GM12875 (cell line): Measurements from ENCODE around the gene VAMP4.

Experiments used
- H3K4me3 ChIP-seq: one replicate; pipeline ENCODE4 v1.5.1; 2011; ENCODE audit warnings: low read depth, low read length, control low read depth
- CTCF ChIP-seq: IDR thresholded peaks from 2 replicates; pipeline ENCODE4 v1.5.1; 2011; ENCODE audit warnings: low read depth, mild to moderate bottlenecking, control low read depth, inconsistent platforms, low read length, moderate library complexity, borderline replicate concordance; ENCODE audit not compliant: insufficient read depth

VAMP4 gene

GRCh38 chr1:171784784-171785183 lies 42.9 kb upstream of the VAMP4 start:
- no peak for TF ChIP-seq CTCF
- H3K4me3 ChIP-seq: no peak overlapping the region

- TF ChIP-seq CTCF: no peak
- H3K4me3 ChIP-seq: no peak overlapping the region
Measured at GRCh38 chr1:171783816-171784530, 42.1 kb upstream of the VAMP4 start.

- H3K4me3 ChIP-seq: peak within 1 kb of the TSS; percentile 69
- TF ChIP-seq CTCF: no peak
Measured at GRCh38 chr1:171781176-171781875, 39.5 kb upstream of the VAMP4 start, which contains the start of gene METTL13. Gene METTL13 (plus strand): TSS chr1:171781660. CDS start chr1:171781968, 308 bp downstream.

- TF ChIP-seq CTCF: no peak
- peak overlapping the region; percentile 45 for H3K4me3 ChIP-seq
Measured at GRCh38 chr1:171780583-171781175, 38.8 kb upstream of the VAMP4 start.

GRCh38 chr1:171772312-171772711 lies 30.4 kb upstream of the VAMP4 start:
- TF ChIP-seq CTCF: no peak

GRCh38 chr1:171769754-171770153 lies 27.9 kb upstream of the VAMP4 start:
- H3K4me3 ChIP-seq: no peak overlapping the region
- TF ChIP-seq CTCF: no peak

More at GRCh38 chr1:171772312-171772711, 30.4 kb upstream of the VAMP4 start:
- no peak overlapping the region for H3K4me3 ChIP-seq
